ENCODE results near the gene MORC1. TPM values are rescaled to one million over a fixed set of nuclear protein-coding genes. Genes with fewer than 3 reads are reported as not detected.
A peak's percentile ranks its signal among the peaks of the same experiment; 100 is the strongest.

MORC1 gene
- total and polyA plus RNA-seq, 2 donors = 0.46 to 0.90 TPM

- no peak for DNase-seq (ENCODE audit: extremely low spot score)
- Histone ChIP-seq H3K36me3 (ENCODE audit: insufficient read depth) (no peaks in the 10 kb centered on the region), H3K4me3 (ENCODE audit: low read depth, low read length) (no peak overlapping the region), H3K4me1 (ENCODE audit: insufficient read depth) (no peaks in the 10 kb centered on the region), H3K27ac (ENCODE audit: low read depth) (no peak overlapping the region)
- WGBS = 88% methylated on average over 2 of the region's 2 CpGs
Observed at GRCh38 chr3:109127553-109127952, 9.6 kb upstream of the MORC1 start.

- no peak for DNase-seq (ENCODE audit: extremely low spot score)
- Histone ChIP-seq H3K4me3 (ENCODE audit: low read depth, low read length) (no peak overlapping the region), H3K27ac (ENCODE audit: low read depth) (no peak overlapping the region), H3K36me3 (ENCODE audit: insufficient read depth) (no peaks in the 10 kb centered on the region), H3K4me1 (ENCODE audit: insufficient read depth) (no peaks in the 10 kb centered on the region)
Observed at GRCh38 chr3:109125902-109126301, 8.0 kb upstream of the MORC1 start.

- no peak for DNase-seq (ENCODE audit: extremely low spot score)
- Histone ChIP-seq H3K4me1 (ENCODE audit: insufficient read depth) (no peaks in the 10 kb centered on the region), H3K4me3 (ENCODE audit: low read depth, low read length) (no peak overlapping the region), H3K36me3 (ENCODE audit: insufficient read depth) (no peaks in the 10 kb centered on the region), H3K27ac (ENCODE audit: low read depth) (no peak overlapping the region)
Observed at GRCh38 chr3:109122690-109123089, 4.8 kb upstream of the MORC1 start.

- no peak for DNase-seq (ENCODE audit: extremely low spot score)
- H3K27ac ChIP-seq (ENCODE audit: low read depth) = no peak overlapping the region
- WGBS = 94% methylated on average over 7 of the region's 7 CpGs
- no peak overlapping the region for H3K4me3 ChIP-seq (ENCODE audit: low read depth, low read length)
- H3K36me3 ChIP-seq (ENCODE audit: insufficient read depth) = no peaks in the 10 kb centered on the region
- no peaks in the 10 kb centered on the region for H3K4me1 ChIP-seq (ENCODE audit: insufficient read depth)
Observed at GRCh38 chr3:109118584-109118983, 650 bp upstream of the MORC1 start.

- 62% methylated on average over 2 of the region's 2 CpGs for WGBS
- Histone ChIP-seq H3K36me3 (ENCODE audit: insufficient read depth) (no peaks in the 10 kb centered on the region), H3K27ac (ENCODE audit: low read depth) (no peak overlapping the region), H3K4me3 (ENCODE audit: low read depth, low read length) (no peak overlapping the region), H3K4me1 (ENCODE audit: insufficient read depth) (no peaks in the 10 kb centered on the region)
- DNase-seq (ENCODE audit: extremely low spot score) = no peak
Observed at GRCh38 chr3:109116031-109116430, 1.9 kb downstream of the MORC1 start.

GRCh38 chr3:109115451-109115850 is 2.5 kb downstream of the MORC1 start:
- no peak overlapping the region for H3K27ac ChIP-seq (ENCODE audit: low read depth)
- no peak for DNase-seq (ENCODE audit: extremely low spot score)
- no peaks in the 10 kb centered on the region for H3K4me1 ChIP-seq (ENCODE audit: insufficient read depth)
- H3K4me3 ChIP-seq (ENCODE audit: low read depth, low read length) = no peak overlapping the region
- H3K36me3 ChIP-seq (ENCODE audit: insufficient read depth) = no peaks in the 10 kb centered on the region
- 46% methylated on average over 2 of the region's 2 CpGs for WGBS

GRCh38 chr3:109114746-109115145 is 3.2 kb downstream of the MORC1 start:
- no peaks in the 10 kb centered on the region for H3K4me1 ChIP-seq (ENCODE audit: insufficient read depth)
- WGBS = 77% methylated on average over 4 of the region's 4 CpGs
- no peak overlapping the region for H3K27ac ChIP-seq (ENCODE audit: low read depth)
- no peak for DNase-seq (ENCODE audit: extremely low spot score)
- H3K36me3 ChIP-seq (ENCODE audit: insufficient read depth) = no peaks in the 10 kb centered on the region
- no peak overlapping the region for H3K4me3 ChIP-seq (ENCODE audit: low read depth, low read length)

GRCh38 chr3:109112946-109113760 is 4.8 kb downstream of the MORC1 start:
- WGBS = 56% methylated on average over 4 of the region's 4 CpGs
- Histone ChIP-seq H3K4me1 (ENCODE audit: insufficient read depth) (no peaks in the 10 kb centered on the region), H3K4me3 (ENCODE audit: low read depth, low read length) (no peak overlapping the region), H3K36me3 (ENCODE audit: insufficient read depth) (no peaks in the 10 kb centered on the region), H3K27ac (ENCODE audit: low read depth) (no peak overlapping the region)
- peak; percentile 33 for DNase-seq (ENCODE audit: extremely low spot score)

GRCh38 chr3:109109574-109109973 is 8.4 kb downstream of the MORC1 start:
- Histone ChIP-seq H3K27ac (ENCODE audit: low read depth) (no peak overlapping the region), H3K4me3 (ENCODE audit: low read depth, low read length) (no peak overlapping the region), H3K36me3 (ENCODE audit: insufficient read depth) (no peaks in the 10 kb centered on the region), H3K4me1 (ENCODE audit: insufficient read depth) (no peaks in the 10 kb centered on the region)
- no peak for DNase-seq (ENCODE audit: extremely low spot score)
- WGBS = 91% methylated on average over 4 of the region's 4 CpGs

- Histone ChIP-seq H3K4me3 (ENCODE audit: low read depth, low read length) (no peak overlapping the region), H3K36me3 (ENCODE audit: insufficient read depth) (no peaks in the 10 kb centered on the region), H3K4me1 (ENCODE audit: insufficient read depth) (no peaks in the 10 kb centered on the region), H3K27ac (ENCODE audit: low read depth) (no peak overlapping the region)
- no peak for DNase-seq (ENCODE audit: extremely low spot score)
- WGBS = 72% methylated on average over 5 of the region's 5 CpGs
Observed at GRCh38 chr3:109098079-109098644, 19.8 kb downstream of the MORC1 start.

- H3K4me1 ChIP-seq (ENCODE audit: insufficient read depth) = no peaks in the 10 kb centered on the region
- no peaks in the 10 kb centered on the region for H3K36me3 ChIP-seq (ENCODE audit: insufficient read depth)
- DNase-seq (ENCODE audit: extremely low spot score) = no peak
- 94% methylated on average over 1 of the region's 1 CpG for WGBS
- H3K4me3 ChIP-seq (ENCODE audit: low read depth, low read length) = no peak overlapping the region
- H3K27ac ChIP-seq (ENCODE audit: low read depth) = no peak overlapping the region
Observed at GRCh38 chr3:109095166-109095565, 22.8 kb downstream of the MORC1 start.

GRCh38 chr3:109093561-109093960 is 24.4 kb downstream of the MORC1 start:
- Histone ChIP-seq H3K27ac (ENCODE audit: low read depth) (no peak overlapping the region), H3K36me3 (ENCODE audit: insufficient read depth) (no peaks in the 10 kb centered on the region), H3K4me1 (ENCODE audit: insufficient read depth) (no peaks in the 10 kb centered on the region), H3K4me3 (ENCODE audit: low read depth, low read length) (no peak overlapping the region)
- DNase-seq (ENCODE audit: extremely low spot score) = no peak

- H3K36me3 ChIP-seq (ENCODE audit: insufficient read depth) = no peaks in the 10 kb centered on the region
- H3K4me1 ChIP-seq (ENCODE audit: insufficient read depth) = no peaks in the 10 kb centered on the region
- H3K4me3 ChIP-seq (ENCODE audit: low read depth, low read length) = no peak overlapping the region
- DNase-seq (ENCODE audit: extremely low spot score) = no peak
- WGBS = 31% methylated on average over 2 of the region's 2 CpGs
- H3K27ac ChIP-seq (ENCODE audit: low read depth) = no peak overlapping the region
Observed at GRCh38 chr3:109091846-109092245, 26.1 kb downstream of the MORC1 start.

- H3K4me1 ChIP-seq (ENCODE audit: insufficient read depth) = no peaks in the 10 kb centered on the region
- no peaks in the 10 kb centered on the region for H3K36me3 ChIP-seq (ENCODE audit: insufficient read depth)
- 84% methylated on average over 1 of the region's 1 CpG for WGBS
- H3K27ac ChIP-seq (ENCODE audit: low read depth) = no peak overlapping the region
- no peak for DNase-seq (ENCODE audit: extremely low spot score)
- no peak overlapping the region for H3K4me3 ChIP-seq (ENCODE audit: low read depth, low read length)
Observed at GRCh38 chr3:109089265-109089664, 28.7 kb downstream of the MORC1 start.
